ENCODE data around the gene FOXF2. TPM values are rescaled to one million over a fixed set of nuclear protein-coding genes. Genes with fewer than 3 reads are reported as not detected.
A peak's percentile ranks its signal among the peaks of the same experiment; 100 is the strongest.

FOXF2 gene
- total RNA-seq, 1 experiment from 2014 or later = 8.0 TPM

GRCh38 chr6:1423578-1423977 lies 34.2 kb downstream of the FOXF2 start:
- peaks cover 6% of the 10 kb centered on the region for H3K4me1 Mint-ChIP-seq (ENCODE audit: insufficient read depth, unreplicated experiment)
- no peaks in the 10 kb centered on the region for H3K36me3 Mint-ChIP-seq (ENCODE audit: insufficient read depth, unreplicated experiment)
- DNase-seq (ENCODE audit: unreplicated experiment) = no peak
- CTCF ChIA-PET = interaction anchor here (0.7 to 3.4 kb wide), 17 partner anchors 9 to 831 kb away, joined by 3 to 17 read pairs (median 4); no protein-coding TSS in a partner anchor
- intact Hi-C loops (cut with micrococcal nuclease) = loop anchor here (5.0 kb wide), 1 partner anchor 701 kb away; no protein-coding TSS in a partner anchor
- H3K27ac Mint-ChIP-seq (ENCODE audit: low read depth, unreplicated experiment) = no peak overlapping the region
- H3K27me3 Mint-ChIP-seq (ENCODE audit: insufficient read depth, unreplicated experiment) = peaks cover 26% of the 10 kb centered on the region
- no peak for TF ChIP-seq CTCF (IDR thresholded peaks at IDR 0.05; ENCODE audit: unreplicated experiment)
- no peak overlapping the region for H3K4me3 Mint-ChIP-seq (ENCODE audit: unreplicated experiment)
- no TSS peak for BruUV-seq (replicated peaks)
- no peaks in the 10 kb centered on the region for H3K9me3 Mint-ChIP-seq (ENCODE audit: unreplicated experiment)
- POLR2A ChIA-PET = interaction anchor here (0.6 kb wide), 1 partner anchor 585 kb away, joined by 3 read pairs; no protein-coding TSS in a partner anchor

- ChIA-PET POLR2A (interaction anchor here (0.6 to 1.5 kb wide), 4 partner anchors 34 to 586 kb away, joined by 3 to 4 read pairs (median 3); no protein-coding TSS in a partner anchor), CTCF (interaction anchor here (0.5 to 4.9 kb wide), 29 partner anchors 10 to 1235 kb away, joined by 3 to 35 read pairs (median 4); no protein-coding TSS in a partner anchor)
These were observed 35.0 kb downstream of the FOXF2 start for GRCh38 chr6:1424306-1424927.

GRCh38 chr6:1426416-1426815 lies 37.0 kb downstream of the FOXF2 start:
- TF ChIP-seq CTCF (IDR thresholded peaks at IDR 0.05; ENCODE audit: unreplicated experiment) = no peak
- peaks cover 6% of the 10 kb centered on the region for H3K4me1 Mint-ChIP-seq (ENCODE audit: insufficient read depth, unreplicated experiment)
- no peak overlapping the region for H3K27ac Mint-ChIP-seq (ENCODE audit: low read depth, unreplicated experiment)
- intact Hi-C loops (cut with micrococcal nuclease) = no loop called here
- H3K36me3 Mint-ChIP-seq (ENCODE audit: insufficient read depth, unreplicated experiment) = no peaks in the 10 kb centered on the region
- DNase-seq (ENCODE audit: unreplicated experiment) = no peak
- no peaks in the 10 kb centered on the region for H3K9me3 Mint-ChIP-seq (ENCODE audit: unreplicated experiment)
- H3K27me3 Mint-ChIP-seq (ENCODE audit: insufficient read depth, unreplicated experiment) = peaks cover 26% of the 10 kb centered on the region
- CTCF ChIA-PET = interaction anchor here (1.0 to 4.9 kb wide), 6 partner anchors 9 to 633 kb away, joined by 3 to 35 read pairs (median 4); no protein-coding TSS in a partner anchor
- no TSS peak for BruUV-seq (replicated peaks)
- H3K4me3 Mint-ChIP-seq (ENCODE audit: unreplicated experiment) = no peak overlapping the region
- POLR2A ChIA-PET = interaction anchor here (0.6 kb wide), 1 partner anchor 1225 kb away, joined by 3 read pairs; no protein-coding TSS in a partner anchor

More at GRCh38 chr6:1424306-1424927, 35.0 kb downstream of the FOXF2 start:
- TF ChIP-seq CTCF (IDR thresholded peaks at IDR 0.05; ENCODE audit: unreplicated experiment) = peak; percentile 69
- Mint-ChIP-seq H3K27ac (ENCODE audit: low read depth, unreplicated experiment) (no peak overlapping the region), H3K4me3 (ENCODE audit: unreplicated experiment) (no peak overlapping the region), H3K9me3 (ENCODE audit: unreplicated experiment) (no peaks in the 10 kb centered on the region), H3K36me3 (ENCODE audit: insufficient read depth, unreplicated experiment) (no peaks in the 10 kb centered on the region), H3K4me1 (ENCODE audit: insufficient read depth, unreplicated experiment) (peaks cover 6% of the 10 kb centered on the region), H3K27me3 (ENCODE audit: insufficient read depth, unreplicated experiment) (peaks cover 26% of the 10 kb centered on the region)
- DNase-seq (ENCODE audit: unreplicated experiment) = peak; percentile 78
- no TSS peak for BruUV-seq (replicated peaks)
- intact Hi-C loops (cut with micrococcal nuclease) = loop anchor here (5.0 kb wide), 1 partner anchor 702 kb away; no protein-coding TSS in a partner anchor

- intact Hi-C loops (cut with micrococcal nuclease) = loop anchor here (1.0 to 2.0 kb wide), 4 partner anchors 39 to 639 kb away; no protein-coding TSS in a partner anchor
These were observed 46.4 kb downstream of the FOXF2 start for GRCh38 chr6:1435806-1436205.

More at GRCh38 chr6:1435806-1436205, 46.4 kb downstream of the FOXF2 start:
- no TSS peak for BruUV-seq (replicated peaks)
- peaks cover 10% of the 10 kb centered on the region for H3K27me3 Mint-ChIP-seq (ENCODE audit: insufficient read depth, unreplicated experiment)
- CTCF ChIA-PET = interaction anchor here (0.5 to 4.4 kb wide), 24 partner anchors 10 to 843 kb away, joined by 3 to 35 read pairs (median 4); no protein-coding TSS in a partner anchor
- peaks cover 19% of the 10 kb centered on the region for H3K4me1 Mint-ChIP-seq (ENCODE audit: insufficient read depth, unreplicated experiment)
- H3K27ac Mint-ChIP-seq (ENCODE audit: low read depth, unreplicated experiment) = no peak overlapping the region
- POLR2A ChIA-PET = interaction anchor here (2.1 kb wide), 1 partner anchor 117 kb away, joined by 6 read pairs; no protein-coding TSS in a partner anchor
- TF ChIP-seq CTCF (IDR thresholded peaks at IDR 0.05; ENCODE audit: unreplicated experiment) = no peak
- H3K9me3 Mint-ChIP-seq (ENCODE audit: unreplicated experiment) = no peaks in the 10 kb centered on the region
- DNase-seq (ENCODE audit: unreplicated experiment) = no peak
- H3K4me3 Mint-ChIP-seq (ENCODE audit: unreplicated experiment) = no peak overlapping the region
- no peaks in the 10 kb centered on the region for H3K36me3 Mint-ChIP-seq (ENCODE audit: insufficient read depth, unreplicated experiment)

All from MCF 10A (cell line).